A549 (cell line): ENCODE results near the gene UHRF2.

Experiments used
- CHD4 ChIP-seq: fragments of 200-600 bp; sonication (generic); IDR thresholded peaks from 2 replicates; pipeline ENCODE4 v1.6.1; 2016; ENCODE audit warnings: antibody characterized with exemption, mild to moderate bottlenecking, borderline replicate concordance
- HDAC2 ChIP-seq: fragments of 200-600 bp; sonication (generic); IDR thresholded peaks from 2 replicates; pipeline ENCODE4 v1.6.1; 2016
- HES2 ChIP-seq: fragments of >200 bp; sonication (Bioruptor Twin); formaldehyde crosslinking; IDR thresholded peaks from 2 replicates; pipeline ENCODE4 v1.6.1; 2016
- JUNB ChIP-seq: fragments of >200 bp; sonication (Bioruptor Twin); formaldehyde crosslinking; IDR thresholded peaks from 2 replicates; pipeline ENCODE4 v1.6.1; 2016
- MAX ChIP-seq: IDR thresholded peaks from 2 replicates; pipeline ENCODE4 v1.6.1; 2012
- NR3C1 ChIP-seq: fragments of >200 bp; sonication (Bioruptor Twin); formaldehyde crosslinking; IDR thresholded peaks from 3 replicates; pipeline ENCODE4 v1.6.1; 2017
- POLR2A ChIP-seq: IDR thresholded peaks from 2 replicates; pipeline ENCODE4 v1.6.1; 2012; ENCODE audit warnings: mild to moderate bottlenecking, low read length
- POLR2AphosphoS2 ChIP-seq: conservative IDR thresholded peaks from 2 replicates; pipeline ENCODE4 v1.6.1; 2012; ENCODE audit warnings: low read length, improper control_type of control experiment, inconsistent platforms
- REST ChIP-seq: fragments of 200-600 bp; sonication (generic); IDR thresholded peaks from 2 replicates; pipeline ENCODE4 v1.6.1; 2016; ENCODE audit warnings: antibody characterized with exemption, mild to moderate bottlenecking, moderate library complexity
- SREBF2 ChIP-seq: fragments of 450-650 bp; IDR thresholded peaks from 2 replicates; pipeline ENCODE4 v1.6.1; 2014; ENCODE audit warnings: mild to moderate bottlenecking, moderate library complexity
- TF ChIP-seq, protein P1 (sequence below): fragments of >200 bp; sonication (Bioruptor Twin); formaldehyde crosslinking; IDR thresholded peaks from 3 replicates; pipeline ENCODE4 v1.5.1; 2016
- TF ChIP-seq, protein P2 (sequence below): fragments of 450-650 bp; IDR thresholded peaks from 2 replicates; pipeline ENCODE4 v1.6.1; 2014; ENCODE audit warnings: antibody characterized with exemption
- TF ChIP-seq, protein P3 (sequence below): fragments of 250-450 bp; sonication (Bioruptor Pico); IDR thresholded peaks from 2 replicates; pipeline ENCODE4 v1.5.0; 2021; ENCODE audit warnings: mild to moderate bottlenecking, moderate library complexity, borderline replicate concordance

DNA sequence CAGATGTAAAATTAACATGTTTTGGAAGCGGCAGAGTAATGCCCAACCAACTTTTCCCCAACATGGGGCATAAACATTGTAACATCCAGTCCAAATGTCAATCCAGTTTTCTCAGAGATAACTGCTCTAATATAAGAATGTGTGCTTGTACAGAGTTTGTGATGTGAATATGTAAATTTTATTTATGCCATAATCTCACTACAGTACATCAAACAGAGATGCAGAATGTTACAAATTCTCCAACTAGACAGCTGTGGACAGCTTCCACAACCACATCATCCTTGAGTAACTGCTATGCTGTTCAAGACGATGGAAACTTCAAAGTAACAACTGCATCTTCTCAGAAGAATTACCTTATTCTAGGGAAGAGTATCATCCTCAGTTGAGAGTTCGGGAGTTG lies 122.6 kb downstream of the UHRF2 start:
- TF ChIP-seq, protein P1, sequence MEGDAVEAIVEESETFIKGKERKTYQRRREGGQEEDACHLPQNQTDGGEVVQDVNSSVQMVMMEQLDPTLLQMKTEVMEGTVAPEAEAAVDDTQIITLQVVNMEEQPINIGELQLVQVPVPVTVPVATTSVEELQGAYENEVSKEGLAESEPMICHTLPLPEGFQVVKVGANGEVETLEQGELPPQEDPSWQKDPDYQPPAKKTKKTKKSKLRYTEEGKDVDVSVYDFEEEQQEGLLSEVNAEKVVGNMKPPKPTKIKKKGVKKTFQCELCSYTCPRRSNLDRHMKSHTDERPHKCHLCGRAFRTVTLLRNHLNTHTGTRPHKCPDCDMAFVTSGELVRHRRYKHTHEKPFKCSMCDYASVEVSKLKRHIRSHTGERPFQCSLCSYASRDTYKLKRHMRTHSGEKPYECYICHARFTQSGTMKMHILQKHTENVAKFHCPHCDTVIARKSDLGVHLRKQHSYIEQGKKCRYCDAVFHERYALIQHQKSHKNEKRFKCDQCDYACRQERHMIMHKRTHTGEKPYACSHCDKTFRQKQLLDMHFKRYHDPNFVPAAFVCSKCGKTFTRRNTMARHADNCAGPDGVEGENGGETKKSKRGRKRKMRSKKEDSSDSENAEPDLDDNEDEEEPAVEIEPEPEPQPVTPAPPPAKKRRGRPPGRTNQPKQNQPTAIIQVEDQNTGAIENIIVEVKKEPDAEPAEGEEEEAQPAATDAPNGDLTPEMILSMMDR = no peak
- TF ChIP-seq CHD4 (no peak), POLR2A (no peak), NR3C1 (no peak), REST (no peak), HDAC2 (no peak), JUNB (no peak), SREBF2 (no peak), MAX (no peak), POLR2AphosphoS2 (no peak), HES2 (no peak)
- TF ChIP-seq, protein P2, sequence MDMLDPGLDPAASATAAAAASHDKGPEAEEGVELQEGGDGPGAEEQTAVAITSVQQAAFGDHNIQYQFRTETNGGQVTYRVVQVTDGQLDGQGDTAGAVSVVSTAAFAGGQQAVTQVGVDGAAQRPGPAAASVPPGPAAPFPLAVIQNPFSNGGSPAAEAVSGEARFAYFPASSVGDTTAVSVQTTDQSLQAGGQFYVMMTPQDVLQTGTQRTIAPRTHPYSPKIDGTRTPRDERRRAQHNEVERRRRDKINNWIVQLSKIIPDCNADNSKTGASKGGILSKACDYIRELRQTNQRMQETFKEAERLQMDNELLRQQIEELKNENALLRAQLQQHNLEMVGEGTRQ = no peak
- TF ChIP-seq, protein P3, sequence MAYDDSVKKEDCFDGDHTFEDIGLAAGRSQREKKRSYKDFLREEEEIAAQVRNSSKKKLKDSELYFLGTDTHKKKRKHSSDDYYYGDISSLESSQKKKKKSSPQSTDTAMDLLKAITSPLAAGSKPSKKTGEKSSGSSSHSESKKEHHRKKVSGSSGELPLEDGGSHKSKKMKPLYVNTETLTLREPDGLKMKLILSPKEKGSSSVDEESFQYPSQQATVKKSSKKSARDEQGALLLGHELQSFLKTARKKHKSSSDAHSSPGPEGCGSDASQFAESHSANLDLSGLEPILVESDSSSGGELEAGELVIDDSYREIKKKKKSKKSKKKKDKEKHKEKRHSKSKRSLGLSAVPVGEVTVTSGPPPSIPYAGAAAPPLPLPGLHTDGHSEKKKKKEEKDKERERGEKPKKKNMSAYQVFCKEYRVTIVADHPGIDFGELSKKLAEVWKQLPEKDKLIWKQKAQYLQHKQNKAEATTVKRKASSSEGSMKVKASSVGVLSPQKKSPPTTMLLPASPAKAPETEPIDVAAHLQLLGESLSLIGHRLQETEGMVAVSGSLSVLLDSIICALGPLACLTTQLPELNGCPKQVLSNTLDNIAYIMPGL (CRISPR knock-in tag) = no peak
